Stimulated activated CD4-positive, alpha-beta T cell treated with anti-CD3 and anti-CD28 coated beads, Interleukin-12 subunit alpha, Interleukin-12 subunit beta, amount 100 ng/mL, for 24 hours (primary cell): ENCODE results near the gene CACNA1I.
A peak's percentile ranks its signal among the peaks of the same experiment; 100 is the strongest.

Source experiments
- DNase-seq, 2 experiments: peaks; one replicate each; pipeline ENCODE4 v3.0.0-alpha.2; 2020; ENCODE audit warnings: low read depth in 2 of 2

Gene CACNA1I

DNA sequence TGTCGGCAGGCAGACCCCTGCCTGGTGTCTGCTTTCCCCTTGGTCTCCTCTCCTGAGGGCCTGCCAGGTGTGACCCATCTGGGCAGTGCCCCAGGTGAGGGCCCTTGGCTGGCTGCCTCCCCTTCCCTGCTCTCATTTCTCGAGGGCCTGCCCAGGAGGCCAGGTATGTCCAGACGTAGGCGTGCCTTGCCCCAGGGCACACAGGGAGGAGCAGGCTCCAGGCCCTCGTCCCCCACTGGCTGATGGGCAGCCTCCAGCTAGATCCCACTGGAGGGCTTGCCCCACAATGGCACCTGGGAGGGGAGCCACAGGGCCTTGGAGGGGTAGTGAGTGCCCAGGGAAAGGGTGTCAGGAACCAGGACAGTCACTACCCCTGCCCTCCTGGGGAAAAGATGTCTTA, 95.9 kb downstream of the CACNA1I start:
- DNase-seq = no peak

DNA sequence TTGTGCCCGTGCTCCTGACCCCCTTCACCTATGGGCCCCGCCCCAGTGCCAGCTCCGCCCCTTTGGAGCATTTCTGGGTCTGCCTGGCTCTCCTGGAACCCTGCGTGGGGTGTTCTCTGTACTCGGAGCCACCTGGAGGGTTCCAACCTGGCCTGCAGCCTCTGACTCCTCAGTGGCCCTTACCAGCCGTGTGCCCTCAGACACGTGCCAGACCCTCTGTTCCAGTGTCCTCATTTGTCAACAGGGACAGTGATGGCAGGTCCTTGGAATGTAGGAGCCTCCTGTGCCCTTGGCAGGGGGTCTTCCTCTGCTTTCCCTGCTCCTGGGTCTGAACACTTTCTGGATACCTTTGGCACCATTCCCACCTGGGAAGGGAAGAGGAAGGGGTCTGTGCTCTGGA, 96.4 kb downstream of the CACNA1I start:
- no peak for DNase-seq

DNA sequence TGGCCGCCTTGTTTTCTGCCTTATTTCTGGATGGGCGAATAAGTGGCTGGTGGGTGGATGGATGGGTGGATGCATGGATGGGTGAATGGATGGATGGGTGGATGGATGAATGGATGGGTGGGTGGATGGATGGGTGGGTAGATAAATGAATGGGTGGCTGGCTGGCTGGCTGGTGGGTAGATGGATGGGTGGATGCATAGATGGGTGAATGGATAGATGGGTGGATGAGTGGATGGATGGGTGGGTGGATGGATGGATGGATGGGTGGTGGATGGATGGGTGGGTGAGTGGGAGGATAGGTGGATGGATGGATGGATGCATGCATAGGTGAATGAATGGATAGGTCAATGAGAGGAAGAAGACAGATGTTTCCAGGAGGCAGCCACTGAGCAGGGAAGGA, 98.9 kb downstream of the CACNA1I start:
- no peak for DNase-seq

DNA sequence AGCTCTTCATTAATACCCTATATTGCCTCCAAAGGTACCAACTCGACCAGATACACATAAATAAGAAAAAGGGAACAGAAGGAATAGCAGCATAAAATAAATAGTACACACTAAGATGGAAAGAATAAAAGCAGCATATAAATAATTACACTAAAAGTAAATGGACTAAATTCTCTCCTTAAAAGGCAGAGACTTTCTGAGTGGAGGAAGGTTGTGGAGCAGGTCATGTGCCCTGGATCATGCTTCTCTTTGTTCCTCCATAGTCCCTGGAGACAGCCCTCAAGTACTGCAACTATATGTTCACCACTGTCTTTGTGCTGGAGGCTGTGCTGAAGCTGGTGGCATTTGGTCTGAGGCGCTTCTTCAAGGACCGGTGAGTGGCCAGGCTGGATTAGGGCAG, 101.4 kb downstream of the CACNA1I start:
- DNase-seq = no peak

DNA sequence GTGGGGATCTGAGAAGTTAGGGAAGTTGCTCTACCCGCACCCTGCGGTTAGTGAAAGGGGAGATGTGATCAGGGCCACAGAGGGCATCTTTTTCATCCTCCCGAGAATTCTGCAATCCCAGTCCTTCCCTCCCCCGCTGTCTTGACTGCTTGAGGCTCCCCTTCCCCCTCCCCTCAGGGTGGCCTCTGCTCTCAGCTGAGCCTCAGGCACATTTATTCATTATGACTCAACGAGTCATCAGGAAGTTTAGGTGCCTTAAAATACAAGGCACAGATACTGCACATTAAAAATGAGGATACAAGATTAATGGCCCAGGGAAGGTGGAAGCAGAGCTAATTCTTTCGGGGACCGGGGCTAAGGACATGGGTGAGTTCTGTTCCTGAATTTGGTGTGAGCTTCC, 104.0 kb downstream of the CACNA1I start:
- no peak for DNase-seq

DNA sequence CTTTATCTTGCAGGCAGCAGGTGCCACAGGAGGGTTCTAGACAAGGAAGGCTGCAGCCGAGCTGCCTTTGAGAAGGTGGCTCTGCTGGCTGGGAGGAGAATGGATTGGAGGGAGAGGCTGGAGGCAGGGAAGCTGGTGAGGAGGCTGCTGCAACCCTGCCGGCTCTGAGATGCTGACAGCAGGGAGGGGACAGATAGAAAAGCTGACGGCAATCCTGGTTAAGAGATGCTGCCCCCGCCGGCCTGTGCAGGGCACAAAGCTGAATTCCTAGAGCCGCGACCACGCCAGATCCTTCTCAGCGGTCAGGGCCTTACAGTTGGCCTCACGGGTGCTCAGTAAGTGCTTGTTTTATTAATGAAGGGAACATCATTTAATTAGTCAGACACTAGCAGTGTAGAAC, 105.4 kb downstream of the CACNA1I start:
- DNase-seq = no peak

DNA sequence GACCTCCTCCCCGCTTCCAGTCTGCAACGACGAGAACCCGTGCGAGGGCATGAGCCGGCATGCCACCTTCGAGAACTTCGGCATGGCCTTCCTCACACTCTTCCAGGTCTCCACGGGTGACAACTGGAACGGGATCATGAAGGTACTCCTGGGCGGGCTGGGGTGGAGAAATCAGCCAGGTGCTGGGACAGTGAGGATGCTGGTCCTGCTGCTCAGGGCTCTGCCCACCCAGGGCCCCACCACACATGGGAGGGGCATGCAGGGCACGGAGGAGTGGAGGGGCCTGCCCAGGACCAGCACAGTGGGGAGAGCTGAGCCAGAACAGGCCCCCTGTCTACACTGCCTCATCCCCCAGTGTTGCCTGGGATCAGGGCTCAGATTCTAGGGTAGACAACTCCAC, 107.4 kb downstream of the CACNA1I start:
- no peak for DNase-seq

DNA sequence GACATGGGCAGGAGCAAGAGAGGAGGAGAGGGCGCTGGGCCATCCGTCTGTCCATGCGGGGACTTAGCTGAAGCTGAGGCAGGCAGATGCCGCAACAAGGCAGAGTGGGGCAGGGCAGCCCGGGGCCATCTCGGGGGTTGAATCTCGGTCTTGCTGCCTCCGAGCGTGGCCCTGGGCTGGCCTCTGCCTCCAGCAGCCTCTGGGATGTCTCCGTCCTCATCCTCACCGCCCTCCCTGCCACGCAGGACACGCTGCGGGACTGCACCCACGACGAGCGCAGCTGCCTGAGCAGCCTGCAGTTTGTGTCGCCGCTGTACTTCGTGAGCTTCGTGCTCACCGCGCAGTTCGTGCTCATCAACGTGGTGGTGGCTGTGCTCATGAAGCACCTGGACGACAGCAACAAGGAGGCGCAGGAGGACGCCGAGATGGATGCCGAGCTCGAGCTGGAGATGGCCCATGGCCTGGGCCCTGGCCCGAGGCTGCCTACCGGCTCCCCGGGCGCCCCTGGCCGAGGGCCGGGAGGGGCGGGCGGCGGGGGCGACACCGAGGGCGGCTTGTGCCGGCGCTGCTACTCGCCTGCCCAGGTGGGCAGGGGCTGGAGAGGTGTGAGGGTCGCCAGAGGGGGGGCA, 108.4 kb downstream of the CACNA1I start:
- no peak for DNase-seq

DNA sequence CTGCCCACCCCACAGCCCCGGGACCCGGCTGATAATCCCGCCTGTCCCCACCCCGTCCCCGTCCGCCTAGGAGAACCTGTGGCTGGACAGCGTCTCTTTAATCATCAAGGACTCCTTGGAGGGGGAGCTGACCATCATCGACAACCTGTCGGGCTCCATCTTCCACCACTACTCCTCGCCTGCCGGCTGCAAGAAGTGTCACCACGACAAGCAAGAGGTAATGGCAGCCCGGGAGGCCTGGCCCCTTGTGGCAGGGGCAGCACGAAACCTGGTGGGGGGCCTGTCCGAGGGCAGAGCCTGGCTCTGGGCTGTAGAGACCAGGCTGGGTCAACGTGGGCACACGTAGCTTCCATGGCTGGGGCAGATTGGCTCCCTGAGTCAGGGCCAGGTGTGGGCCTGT, 109.1 kb downstream of the CACNA1I start:
- no peak for DNase-seq

DNA sequence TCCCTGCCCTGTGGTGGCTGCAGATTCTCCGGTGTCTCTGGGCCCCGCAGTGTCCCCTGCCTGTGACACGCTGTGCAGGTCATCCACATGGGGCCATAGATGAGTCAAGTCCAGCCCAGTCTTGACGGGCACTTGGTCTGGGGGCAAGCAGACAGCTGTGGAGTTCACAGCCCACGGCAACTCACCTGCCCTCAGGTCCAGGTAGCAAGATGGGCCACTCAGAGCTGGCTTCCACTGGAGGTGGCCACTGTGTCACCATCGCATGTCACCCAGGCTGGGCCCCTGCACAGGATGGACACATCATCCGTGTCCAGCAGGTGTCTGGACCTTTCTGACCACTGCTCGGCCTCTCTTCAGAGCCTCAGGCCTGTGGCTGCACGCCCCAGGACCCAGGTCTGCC, 109.9 kb downstream of the CACNA1I start:
- DNase-seq = no peak

DNA sequence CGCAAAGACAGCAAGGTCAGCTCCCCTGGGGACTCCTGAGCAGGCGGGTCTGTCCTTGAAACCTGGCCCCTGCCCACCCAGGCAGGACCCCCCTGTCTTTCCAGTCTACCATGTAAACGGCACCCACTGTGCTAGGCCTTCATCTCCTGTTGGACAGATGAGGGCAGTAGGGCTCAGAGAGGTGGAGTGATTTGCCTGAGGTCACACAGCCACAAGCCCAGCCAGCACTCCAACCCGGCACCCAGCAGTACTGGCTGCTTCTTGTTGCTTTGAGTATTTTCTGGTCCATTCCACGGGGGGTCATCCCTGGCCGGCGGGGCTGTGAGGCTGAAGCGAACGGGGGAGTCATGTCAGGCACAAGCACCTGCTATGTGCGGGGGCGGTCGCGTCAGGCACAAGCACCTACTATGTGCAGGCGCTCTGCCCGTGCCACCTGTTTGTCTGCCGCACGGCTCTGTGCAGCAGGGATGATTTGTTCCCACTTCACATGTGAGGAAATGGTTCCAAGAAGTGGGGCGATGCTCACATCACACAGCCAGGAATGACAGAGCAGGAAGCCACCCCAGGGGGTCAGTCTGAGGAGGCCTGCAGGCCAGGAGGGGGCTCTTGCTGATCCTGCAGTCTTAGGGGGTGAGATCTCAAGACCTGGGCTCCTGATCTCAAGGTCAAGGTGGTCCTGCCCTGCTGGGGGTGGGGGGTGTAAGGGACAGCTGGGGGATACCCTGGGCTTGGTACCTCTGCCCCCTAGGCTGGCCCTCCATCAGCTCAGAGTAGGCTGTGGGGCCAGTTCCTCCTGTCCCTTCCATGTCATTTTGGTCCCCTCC, 110.7 kb downstream of the CACNA1I start:
- DNase-seq = no peak

DNA sequence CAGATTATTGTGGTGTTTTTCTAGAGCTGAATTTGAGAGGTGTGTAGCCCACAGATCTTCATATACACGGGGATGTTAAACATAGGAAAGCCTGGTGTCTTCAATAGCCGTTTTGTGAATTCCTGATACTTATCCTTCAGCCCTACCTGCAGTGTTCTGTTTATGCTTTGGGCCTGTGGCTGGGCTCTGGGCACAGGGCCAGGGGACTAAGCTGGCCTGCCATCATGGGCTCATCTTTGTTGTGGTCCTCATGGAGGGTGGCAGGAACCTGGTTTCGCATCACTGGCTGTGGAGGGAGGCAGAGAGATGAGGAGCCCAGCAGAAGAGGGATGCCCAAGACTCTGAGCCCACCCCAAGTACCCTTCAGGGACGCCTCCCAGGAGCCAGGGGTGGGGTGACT, 112.4 kb downstream of the CACNA1I start:
- no peak for DNase-seq

DNA sequence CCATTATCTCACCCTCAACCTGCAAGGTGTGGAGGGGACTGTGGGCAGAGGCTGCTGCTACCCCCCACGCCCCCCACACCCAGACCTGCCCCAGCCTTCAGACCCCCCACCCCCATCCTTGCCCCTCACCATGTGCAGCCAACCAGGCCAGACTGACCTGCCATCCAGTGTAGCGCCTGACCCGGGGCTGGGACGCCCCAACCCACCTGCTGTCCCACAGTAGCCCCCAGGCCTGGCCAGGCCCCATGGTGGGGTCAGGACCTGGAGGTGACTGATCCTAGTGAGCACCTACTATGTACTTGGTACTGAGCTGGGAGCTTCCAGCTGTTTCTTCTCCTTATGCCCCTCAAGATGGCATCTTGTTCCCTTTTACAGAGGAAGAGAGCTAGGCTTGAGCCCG, 113.1 kb downstream of the CACNA1I start:
- DNase-seq = no peak

DNA sequence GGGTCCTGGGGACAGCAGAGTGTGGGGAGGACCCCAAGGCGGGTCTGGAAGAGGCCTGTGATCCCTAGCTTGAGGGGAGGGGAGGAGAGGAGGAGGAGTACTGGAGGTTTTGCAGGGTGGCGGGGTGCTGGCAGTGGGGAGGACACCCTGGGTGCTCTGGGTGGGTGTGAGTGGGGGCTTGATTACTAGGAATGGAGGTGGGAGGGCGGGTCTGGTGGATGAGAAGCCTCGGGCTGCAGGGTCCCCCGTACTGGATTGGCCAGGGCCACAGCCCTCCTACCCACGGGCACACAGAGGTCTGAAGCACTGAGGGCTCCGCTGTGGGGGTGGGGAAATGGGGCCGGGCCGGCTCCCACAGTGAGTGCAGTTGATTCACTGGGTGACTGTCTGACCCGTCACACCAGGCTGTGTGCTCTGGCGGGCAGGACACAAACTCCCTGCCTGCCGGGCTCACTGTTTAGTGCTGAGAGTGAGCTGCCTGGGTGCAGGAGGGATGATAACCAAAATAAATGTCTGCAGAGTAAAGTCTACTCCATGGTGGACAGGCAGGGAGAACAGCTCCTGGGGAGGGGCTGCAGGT, 114.2 kb downstream of the CACNA1I start:
- no peak for DNase-seq

DNA sequence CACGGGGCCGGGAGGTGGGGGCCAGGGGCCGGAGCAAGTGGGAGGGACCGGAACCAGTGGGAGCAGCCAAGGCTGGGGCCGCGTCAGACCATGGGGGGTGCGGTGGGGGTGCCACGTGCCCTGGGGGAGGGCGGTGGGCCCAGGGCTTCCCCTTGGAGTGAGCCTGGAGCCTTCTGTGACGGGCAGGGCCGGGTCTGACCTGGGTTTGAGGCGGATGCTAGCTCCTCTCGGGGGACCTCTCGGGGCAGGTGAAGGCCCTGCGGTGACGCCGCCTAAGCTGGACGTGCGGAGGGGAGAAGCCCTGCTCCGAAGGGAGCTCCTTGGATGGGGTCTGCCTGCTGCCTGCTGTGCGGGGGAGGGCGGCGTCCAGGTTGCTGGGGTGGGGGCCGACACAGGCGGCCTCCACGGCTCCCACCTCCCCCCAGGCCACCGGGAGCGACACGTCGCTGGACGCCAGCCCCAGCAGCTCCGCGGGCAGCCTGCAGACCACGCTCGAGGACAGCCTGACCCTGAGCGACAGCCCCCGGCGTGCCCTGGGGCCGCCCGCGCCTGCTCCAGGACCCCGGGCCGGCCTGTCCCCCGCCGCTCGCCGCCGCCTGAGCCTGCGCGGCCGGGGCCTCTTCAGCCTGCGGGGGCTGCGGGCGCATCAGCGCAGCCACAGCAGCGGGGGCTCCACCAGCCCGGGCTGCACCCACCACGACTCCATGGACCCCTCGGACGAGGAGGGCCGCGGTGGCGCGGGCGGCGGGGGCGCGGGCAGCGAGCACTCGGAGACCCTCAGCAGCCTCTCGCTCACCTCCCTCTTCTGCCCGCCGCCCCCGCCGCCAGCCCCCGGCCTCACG, 115.0 kb downstream of the CACNA1I start:
- no peak for DNase-seq

DNA sequence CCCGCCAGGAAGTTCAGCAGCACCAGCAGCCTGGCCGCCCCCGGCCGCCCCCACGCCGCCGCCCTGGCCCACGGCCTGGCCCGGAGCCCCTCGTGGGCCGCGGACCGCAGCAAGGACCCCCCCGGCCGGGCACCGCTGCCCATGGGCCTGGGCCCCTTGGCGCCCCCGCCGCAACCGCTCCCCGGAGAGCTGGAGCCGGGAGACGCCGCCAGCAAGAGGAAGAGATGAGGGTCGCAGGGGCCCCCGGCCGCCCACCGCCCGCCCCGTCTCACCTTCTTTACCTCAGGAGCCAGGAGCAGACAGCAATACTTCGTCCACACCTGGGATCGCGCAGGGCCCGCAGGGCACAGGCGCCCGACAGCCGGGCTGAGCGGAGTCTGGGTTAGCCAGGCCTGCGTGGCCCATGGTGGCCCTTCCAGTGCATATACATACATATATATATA, 115.6 kb downstream of the CACNA1I start:
- no peak for DNase-seq

DNA sequence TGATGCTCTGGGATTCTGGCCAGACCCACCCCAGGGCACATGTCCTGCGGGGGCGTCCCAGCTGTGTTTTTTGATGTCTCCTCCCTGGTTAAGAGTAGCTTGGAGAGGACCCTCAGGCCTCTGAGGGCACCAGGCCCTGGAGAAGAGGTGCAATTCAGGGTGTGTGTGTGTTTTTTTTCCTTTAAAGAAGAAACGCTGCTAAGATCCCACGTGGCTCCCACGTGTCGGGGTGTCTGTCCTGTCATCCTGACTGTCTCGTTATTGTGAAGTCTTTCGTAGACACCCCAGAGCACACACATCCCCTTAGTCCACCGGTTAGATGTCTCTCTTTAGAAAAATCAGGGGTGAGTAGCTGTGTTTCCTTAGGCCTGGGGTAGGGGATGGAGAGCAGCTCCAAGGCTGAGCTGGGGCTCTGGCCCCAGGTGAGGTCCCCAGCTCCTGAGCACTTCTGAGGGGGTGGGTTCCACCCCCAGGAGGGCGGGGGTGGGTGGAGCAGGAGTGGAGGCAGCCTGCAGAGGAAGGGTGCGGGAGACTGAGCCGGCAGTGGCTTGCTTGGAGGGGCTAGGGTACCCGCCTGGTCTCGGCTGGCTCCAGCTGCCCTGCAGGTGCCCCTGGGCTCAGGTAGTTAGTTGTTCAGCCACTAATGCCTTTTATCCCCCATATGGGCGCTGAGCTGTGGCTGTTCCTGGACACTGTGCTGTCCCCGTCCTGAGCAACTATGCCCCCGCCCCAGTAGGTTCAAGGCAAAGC, 116.4 kb downstream of the CACNA1I start:
- DNase-seq = no peak

DNA sequence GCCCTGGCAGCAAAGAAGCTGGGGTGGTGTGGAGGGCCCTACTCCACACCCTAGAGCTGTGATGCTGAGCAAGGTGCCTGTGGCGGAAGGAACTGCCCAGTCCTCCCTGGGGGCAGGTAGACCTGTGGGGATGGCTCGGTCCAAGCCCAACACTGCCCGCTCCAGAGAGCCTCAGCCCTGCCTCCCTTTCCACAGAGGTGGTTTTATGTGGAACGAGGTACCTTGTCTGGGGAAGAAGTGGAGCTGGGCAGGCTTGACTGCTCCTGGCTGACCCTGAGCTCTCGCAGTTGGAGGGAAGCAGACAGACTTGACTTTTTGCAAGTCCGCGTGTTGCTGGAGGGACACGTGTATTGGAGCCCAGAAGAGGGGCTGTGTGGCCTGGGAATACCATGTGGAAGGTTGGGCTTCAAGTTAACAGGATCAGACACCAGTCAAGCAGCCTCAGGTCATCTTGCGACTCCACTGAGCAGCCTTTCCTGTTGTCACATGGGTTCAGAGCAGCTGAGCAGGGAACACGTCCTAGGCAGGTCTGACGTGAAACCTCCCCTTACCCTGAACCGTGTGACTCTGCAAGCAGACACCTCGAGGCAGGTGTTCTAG, 117.7 kb downstream of the CACNA1I start:
- DNase-seq = no peak

DNA sequence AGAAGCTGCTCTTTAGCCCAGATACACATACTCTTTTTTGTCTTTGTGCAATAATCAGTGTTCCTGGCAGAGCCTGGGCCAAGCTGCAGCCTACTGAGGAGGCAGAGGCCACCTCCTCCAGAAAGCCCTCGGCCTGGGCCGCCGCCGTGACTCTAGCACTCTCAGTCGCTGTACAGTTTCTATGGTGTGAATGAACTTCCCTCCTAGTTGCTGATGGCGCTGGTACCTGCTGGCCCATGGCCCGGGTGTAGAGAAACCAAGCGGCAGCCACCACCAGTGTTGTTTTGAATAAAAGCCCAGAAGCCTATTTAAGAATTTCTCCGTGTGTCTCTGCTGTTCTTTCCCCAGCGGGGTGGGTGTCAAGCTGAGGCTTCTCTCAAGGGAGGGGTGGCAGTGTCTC, 118.9 kb downstream of the CACNA1I start:
- DNase-seq = no peak

DNA sequence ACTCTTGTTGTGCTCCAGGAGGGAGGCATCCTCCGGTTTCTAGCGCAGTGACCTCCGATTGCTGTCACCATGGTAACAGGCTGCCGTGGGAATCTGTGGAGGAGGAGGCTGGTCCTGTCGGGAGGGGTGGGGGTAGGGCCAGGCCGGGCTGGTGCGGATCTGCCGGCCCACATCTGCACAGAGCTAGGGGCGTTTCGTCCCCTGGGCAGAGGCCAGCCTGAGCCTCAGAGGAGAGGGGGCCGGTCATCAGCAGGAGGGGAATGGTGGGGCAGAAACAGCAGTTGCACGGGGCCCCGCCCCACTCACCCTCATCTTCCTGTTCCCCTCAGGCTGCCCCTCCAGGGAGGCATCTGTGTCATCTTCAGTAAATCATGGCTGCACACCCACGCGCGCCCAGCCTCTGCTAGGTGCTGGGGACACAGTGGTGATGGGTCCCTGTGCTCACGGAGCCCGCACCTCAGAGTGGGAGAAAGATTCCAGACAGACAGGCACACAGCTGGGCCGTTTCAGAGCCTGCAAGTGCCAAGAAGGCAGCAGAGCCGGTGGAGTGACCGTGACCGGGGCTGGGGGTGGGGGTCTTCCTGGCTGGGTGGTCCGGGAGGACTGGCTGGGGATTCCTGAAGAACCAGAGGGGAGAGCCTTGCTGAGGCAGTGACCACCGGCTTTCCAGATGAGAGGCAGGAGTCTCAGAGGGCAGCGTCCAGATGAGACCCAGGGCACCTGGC, 120.5 kb downstream of the CACNA1I start:
- DNase-seq = peak in 1 of 2 experiments; percentile 10
